Amygdala (tissue), 56 donors: ENCODE data around the gene DNAH1.

Experiments
- DNase-seq, 56 donors: peaks; one replicate each; lab custom pipeline; 2025; lab: John Stamatoyannopoulos, UW

The DNAH1 gene

DNA sequence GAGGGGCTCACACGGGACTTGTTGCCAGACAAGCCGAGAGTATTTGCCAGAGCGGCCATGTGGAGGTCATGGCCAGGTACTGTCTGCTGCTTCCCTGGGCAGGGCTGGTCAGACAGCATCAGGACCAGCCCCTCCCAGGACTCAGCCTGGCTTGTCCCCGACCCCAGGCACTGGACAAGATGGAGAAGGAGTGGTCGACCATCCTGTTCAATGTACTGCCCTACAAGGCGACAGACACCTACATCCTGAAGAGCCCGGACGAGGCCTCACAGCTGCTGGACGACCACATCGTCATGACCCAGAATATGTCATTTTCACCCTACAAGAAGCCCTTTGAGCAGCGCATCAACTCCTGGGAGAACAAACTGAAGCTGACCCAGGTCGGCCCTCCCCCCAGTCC, 38.6 kb downstream of the DNAH1 start:
- no peak for DNase-seq

DNA sequence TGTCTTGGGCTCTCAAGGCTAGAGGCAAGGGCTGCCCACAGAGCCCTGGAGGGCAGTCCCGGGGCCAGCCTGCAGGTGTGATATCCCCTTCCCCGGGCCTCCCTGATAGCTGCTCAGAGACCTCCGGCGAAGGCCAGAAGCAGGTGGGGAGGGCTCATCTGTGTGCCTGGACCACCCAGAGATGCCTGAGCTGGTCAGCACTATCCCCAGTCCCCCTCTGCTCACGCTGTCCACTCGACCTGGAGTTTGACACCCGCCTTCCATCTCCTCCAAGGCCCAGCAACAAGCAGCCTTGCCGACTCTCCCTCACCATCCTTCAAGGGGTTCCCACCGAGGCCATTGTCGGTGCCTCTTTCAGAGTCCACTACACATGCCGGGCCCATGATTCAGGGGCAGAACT, 39.4 kb downstream of the DNAH1 start:
- no peak for DNase-seq

DNA sequence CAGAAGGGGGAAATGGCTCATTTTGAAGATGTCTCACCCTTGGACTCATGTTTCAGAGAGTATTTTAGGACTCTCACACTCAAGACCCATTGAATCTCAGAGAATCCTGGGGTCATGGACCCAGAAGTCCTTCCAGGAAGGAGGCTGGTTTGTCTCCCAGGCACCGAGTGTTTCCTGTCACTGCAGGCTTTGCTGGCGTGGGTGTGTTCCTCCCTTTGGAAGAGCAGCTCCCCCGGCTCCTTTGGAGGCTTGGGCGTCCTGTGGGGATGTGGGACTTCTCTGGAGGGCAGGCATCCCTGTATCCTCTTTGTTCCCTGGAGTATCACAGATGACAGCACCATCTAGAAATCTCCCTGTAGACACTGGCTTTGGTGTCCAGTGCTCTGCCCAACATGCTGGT, 40.0 kb downstream of the DNAH1 start:
- no peak for DNase-seq

DNA sequence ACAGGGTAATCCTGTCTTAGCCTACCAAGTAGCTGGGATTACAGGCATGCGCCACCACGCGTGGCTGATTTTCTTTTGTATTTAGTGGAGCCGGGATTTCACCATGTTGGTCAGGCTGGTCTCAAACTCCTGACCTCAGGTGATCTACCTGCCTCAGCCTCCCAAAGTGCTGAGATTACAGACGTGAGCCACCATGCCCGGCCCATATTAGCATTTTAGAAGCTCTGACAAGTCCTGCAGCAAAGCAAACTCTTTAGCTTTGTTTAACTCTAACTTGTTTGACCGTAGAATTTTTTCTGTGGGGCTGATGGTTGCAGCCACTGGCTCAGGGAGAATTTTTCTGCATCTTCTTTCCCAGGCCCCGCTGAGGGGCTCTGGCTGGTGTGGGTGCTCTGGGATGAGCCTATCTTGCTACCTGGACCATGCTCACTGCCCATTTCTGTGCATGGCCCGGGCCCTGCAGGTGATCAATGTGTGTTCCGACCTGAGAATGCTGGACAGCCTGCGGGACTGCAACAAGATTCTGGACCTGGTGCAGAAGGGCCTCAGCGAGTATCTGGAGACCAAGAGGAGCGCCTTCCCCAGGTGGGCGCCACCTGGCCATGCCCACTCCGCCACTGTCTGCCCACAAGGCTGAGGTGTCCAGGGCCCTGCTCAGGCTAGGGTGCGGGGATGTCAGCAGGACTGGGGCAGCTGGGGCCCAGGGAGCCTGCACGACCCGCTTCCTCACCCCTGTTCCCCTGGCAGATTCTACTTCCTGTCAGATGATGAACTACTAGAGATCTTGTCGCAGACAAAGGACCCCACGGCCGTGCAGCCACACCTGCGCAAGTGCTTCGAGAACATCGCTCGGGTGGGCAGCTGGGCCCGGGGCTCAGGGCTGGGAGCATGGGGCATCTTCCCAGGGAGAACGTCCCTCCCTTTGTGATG, 41.3 kb downstream of the DNAH1 start:
- no peak for DNase-seq

DNA sequence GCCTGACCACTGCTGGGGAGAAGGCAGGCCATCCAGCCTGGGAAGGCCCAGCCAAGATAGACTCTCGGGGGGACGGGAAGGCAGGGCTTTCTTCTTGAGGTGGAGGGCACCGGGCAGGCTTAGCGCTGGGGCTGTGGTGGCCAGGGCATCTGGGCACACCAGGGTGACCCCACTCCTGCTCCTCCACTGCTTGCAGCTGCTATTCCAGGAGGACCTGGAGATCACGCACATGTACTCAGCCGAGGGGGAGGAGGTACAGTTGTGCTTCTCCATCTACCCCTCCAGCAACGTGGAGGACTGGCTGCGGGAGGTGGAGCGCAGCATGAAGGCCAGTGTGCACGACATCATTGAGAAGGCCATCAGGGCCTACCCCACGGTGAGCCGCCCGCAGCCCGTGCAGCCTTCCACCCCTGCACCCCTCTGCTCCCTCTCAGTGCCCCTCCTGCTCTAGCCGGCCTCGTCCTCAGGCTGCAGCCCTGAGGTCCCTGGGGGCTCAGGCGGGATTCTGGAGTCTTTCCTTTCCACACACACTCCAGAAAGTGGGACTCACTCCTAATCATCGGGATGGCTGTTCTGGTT, 42.3 kb downstream of the DNAH1 start:
- DNase-seq = no peak

DNA sequence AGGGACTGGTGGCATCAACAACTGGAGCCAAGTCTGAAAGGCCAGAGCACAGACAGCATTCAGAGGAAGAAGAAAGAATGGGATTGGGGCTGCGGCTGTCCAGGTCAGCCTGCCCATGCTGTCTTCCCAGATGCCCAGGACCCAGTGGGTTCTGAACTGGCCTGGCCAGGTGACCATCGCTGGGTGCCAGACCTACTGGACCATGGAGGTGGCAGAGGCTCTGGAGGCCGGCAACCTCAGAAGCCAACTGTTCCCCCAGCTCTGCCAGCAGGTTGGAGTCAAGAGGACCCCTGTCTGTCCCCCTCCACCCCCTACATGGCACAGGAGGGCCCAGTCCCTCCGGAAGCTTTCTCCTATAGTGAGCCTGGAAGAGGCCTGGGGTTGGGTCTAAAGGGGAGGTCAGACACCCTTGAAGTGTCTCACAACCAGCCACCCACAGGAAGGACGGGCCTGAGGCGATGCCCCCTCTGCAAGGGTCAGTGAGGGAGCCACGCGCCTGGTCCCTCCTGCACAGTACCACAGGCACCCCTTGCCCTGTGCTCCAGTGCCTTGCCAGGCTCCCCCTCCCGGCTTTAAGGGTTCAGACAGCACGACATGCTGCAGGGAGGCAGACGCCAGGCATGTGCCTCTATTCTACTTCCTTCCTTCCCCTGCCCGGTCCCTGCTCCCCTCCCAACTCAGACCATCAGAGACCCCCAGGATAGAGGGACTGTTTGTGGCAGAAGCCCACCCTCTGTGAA, 43.2 kb downstream of the DNAH1 start:
- DNase-seq = no peak

DNA sequence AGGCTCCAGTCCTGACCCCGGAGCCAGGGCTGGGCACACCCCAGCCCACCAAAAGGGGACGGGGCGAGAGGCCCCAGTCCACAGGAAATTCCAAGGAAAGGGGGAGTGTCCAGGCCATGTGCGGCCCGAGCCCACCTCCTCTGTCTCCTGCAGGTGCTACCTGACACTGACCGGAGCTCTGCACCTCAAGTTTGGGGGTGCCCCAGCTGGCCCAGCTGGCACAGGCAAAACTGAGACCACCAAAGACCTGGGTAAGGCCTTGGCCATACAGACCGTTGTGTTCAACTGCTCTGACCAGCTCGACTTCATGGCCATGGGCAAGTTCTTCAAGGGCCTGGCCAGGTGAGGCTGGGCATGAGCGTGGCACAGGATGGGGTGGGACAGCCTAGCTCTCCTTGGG, 44.9 kb downstream of the DNAH1 start:
- no peak for DNase-seq

DNA sequence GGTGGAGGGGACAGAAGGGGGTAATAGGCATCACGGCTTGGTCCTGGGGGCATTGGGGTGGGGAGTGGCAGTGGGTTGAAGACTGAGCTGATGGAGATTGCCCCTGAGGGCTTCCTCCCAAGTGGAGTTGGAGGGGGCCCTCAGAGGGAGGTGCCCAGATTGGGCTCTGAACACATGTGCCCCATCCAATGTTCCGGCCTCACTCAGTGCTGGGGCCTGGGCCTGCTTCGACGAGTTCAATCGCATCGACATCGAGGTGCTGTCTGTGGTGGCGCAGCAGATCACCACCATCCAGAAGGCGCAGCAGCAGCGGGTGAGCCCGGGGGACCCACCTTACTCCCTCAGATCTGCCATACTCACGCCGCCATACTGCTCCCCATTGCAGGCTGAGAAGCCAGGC, 45.3 kb downstream of the DNAH1 start:
- no peak for DNase-seq

DNA sequence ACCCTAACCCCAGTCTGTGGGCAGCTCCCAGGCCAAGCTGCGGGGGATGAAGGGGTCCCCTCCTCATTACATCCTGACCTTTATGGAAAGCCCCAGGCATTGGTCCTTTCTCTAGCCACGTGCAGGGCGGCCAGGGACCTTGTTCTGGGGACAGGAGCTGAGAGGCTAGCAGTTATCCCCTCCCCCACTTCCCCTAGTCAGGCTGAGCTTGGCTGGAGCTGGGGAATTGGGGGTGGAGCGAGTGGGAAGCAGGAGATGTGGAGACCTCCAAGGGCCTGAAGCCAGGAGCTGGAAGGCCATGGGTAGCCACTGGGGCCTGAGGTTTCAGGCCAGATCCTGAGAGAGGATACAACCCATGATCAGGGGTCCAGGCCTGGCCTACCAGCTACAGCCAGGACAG, 45.8 kb downstream of the DNAH1 start:
- no peak for DNase-seq

DNA sequence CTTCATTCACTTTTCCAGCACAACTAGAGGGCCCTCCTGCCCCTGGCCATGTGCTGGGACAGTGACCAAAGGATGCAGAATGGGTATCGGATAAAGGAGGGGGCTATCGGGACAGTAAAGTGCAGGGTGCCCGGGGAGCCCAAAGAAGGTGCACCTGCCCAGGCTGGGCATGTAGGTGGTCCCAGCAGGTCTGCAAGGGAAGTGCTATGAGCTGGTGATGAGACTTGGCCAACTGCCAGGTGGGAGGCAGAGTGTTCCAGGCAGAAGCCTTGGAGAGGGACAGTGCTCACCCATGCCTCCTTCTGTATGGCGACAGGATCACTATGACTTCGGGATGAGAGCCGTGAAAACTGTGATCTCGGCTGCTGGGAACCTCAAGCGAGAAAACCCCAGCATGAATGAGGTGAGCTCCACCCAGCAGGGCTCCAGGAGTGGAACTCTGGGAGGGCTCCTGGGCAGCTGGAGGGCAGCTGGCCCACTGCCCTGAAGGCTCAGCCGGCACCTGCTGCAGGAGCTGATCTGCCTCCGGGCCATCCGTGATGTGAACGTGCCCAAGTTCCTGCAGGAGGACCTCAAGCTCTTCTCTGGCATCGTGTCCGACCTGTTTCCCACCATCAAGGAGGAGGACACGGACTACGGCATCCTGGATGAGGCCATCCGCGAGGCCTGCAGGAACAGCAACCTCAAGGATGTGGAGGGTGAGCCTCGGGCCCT, 48.4 kb downstream of the DNAH1 start:
- peak in 1 of 56 donors; percentile 7 for DNase-seq

DNA sequence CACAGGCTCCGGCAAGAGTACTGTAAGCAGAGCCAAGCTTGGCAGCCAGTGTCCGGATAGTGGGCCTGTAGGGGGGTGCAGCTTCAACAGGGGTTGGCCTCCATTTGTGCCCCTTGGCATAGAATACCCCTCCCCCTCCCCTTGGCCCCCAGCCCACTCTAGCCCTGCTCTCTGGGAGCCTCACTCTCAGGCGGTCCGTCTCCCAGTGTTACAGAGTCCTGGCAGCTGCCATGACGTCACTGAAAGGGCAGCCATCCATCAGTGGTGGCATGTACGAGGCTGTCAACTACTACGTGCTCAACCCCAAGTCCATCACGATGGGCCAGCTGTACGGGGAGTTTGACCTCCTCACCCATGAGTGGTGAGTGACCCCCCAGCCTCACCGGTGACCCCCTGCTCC, 50.4 kb downstream of the DNAH1 start:
- DNase-seq = peak in 48 of 56 donors; percentile 4 to 88 (median 58)

DNA sequence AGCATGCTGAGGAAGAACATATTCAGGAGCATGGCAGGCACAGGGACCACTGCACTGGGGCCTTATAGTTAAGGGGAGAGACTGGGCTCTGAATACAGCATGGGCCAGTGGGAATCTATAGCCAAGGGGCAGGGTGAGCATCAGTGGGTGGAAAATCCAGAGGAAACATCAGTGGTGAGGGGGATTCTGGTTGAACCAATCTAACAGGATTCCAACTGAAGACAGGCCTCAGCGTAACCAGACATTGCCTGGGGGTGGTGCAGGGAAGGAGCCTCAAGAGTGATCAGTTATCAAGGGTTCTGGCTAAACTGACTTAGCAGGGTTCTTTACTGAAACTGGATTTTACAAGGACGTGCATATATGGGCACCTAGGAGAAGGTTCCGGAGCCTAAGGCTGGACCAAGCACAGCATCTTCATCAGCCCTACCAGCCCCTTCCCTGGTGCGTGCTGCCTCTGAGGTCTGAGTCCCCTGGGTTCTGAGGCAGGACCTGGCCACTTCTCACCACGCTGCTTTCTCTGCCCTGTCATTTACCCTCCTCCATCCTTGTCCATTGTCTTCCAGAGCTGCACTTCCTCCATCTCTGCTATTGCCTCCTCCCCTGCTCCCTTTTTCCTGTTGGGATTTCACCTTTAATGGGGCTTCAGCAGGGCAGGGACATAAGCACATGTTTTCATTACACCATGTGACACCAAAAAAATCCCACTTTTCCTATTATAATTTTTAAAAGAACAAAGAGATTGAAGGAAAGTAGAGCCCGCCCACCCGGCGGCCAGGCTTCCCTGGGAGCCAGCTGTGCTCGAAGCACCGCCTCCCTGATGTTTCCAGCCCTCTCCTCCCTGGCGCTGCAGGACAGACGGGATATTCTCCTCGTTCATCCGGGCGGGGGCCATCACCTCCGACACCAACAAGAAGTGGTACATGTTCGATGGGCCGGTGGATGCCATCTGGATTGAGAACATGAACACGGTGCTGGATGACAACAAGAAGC, 52.1 kb downstream of the DNAH1 start:
- DNase-seq = peak in 36 of 56 donors; percentile 7 to 70 (median 41)

DNA sequence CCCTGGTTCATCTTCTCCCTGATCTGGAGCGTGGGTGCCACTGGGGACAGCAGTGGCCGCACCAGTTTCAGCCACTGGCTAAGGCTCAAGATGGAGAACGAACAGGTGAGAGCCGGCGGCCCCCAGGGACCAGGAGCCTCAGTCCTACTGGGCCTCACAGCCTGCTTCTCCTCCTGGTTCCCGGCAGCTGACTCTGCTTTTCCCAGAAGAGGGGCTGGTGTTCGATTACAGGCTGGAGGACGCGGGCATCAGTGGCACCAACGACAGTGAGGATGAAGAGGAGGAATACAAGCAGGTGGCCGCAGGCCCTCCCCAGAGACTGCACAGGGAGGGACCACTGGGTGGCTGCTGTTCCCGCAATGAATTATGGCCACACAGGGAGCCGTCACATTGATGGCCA, 54.4 kb downstream of the DNAH1 start:
- no peak for DNase-seq

DNA sequence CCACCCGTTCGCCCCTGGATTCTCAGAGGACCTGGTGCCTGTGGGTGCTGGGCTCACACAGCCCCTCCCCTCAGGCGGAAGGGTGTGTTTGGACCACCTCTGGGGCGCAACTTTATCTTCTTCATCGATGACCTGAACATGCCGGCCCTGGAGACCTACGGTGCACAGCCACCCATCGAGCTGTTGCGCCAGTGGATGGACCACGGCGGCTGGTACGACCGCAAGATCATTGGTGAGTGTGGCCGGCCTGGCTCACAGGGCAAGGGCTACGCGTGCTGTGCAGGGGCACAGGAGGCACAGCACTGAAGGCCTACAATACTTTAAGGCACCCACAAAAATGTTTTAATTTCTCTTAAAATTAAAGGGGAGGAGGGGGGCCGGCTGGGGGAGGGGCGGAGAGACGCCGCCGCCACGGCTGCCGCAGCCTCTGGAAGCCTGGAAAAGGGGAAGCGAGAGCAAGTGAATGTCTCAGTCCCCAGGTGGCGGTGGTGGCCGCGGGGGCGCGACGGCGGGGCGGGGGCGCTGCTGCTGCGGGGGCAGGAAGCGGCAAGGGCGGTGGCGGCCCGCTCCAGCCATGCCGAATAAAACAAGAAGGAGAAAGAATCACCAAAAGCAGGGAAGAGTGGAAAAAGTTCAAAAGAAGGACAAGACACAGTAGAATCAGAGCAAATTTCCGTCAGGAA, 56.8 kb downstream of the DNAH1 start:
- DNase-seq = peak in 7 of 56 donors; percentile 6 to 34 (median 16)

DNA sequence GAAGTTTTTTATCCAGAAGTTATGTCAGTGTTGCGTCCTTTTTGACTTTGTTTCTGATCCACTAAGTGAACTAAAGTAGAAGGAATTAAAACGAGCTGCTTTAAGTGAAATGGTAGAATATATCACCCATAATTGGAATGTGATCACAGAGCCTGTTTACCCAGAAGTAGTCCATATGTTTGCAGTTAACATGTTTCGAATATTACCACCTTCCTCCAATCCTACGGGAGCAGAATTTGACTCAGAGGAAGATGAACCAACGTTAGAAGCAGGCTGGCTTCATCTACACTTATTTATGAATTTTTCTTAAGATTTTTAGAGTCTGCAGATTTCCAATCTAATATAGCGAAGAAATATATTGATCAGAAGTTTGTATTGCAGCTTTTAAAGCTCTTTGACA, 57.6 kb downstream of the DNAH1 start:
- no peak for DNase-seq

DNA sequence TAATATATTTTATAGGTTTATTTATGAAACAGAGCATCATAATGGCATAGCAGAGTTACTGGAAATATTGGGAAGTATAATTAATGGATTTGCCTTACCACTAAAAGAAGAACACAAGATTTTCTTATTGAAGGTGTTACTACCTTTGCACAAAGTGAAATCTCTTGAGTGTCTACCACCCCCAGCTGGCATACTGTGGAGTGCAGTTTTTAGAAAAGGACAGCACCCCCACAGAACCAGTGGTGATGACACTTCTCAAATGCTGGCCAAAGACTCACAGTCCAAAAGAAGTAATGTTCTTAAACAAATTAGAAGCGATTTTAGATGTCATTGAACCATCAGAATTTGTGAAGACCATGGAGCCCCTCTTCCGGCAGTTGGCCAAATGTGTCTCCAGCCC, 58.1 kb downstream of the DNAH1 start:
- no peak for DNase-seq

DNA sequence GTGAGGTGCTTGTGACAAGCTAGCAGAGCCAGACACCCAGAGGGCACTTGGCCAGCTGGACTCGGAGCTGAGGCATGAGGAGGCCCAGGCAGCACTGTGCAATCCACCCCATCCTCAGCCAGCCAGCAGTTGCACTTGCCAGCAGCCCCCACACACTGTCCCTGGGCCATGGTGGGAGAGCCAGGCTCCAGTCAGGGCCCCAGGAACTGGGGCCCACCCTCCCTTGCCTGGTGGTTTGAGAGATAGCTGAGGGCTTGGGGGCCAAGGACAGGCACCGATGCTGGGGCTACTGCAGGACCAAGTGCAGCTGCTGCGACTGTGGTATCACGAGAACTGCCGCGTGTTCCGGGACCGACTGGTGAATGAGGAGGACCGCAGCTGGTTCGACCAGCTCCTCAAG, 63.5 kb downstream of the DNAH1 start:
- peak in 10 of 56 donors; percentile 5 to 46 (median 29) for DNase-seq

DNA sequence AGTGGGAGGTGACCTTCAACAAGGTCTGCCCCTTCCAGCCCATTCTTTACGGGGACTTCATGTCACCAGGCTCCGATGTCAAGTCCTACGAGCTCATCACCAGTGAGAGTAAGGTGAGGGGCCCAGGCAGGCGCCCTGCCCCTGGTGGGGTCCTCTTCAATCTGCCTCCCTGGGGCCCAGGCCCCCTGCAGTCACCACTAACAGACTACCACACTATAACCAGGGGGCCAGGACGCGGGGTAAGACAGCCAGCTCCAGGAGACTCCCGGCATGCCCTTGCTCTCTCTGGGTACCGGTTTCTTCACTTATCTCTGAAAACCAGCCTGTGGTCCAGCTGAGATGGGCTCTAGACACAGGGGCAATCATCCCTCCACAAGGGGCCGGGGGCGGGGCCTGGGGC, 63.9 kb downstream of the DNAH1 start:
- DNase-seq = no peak

DNA sequence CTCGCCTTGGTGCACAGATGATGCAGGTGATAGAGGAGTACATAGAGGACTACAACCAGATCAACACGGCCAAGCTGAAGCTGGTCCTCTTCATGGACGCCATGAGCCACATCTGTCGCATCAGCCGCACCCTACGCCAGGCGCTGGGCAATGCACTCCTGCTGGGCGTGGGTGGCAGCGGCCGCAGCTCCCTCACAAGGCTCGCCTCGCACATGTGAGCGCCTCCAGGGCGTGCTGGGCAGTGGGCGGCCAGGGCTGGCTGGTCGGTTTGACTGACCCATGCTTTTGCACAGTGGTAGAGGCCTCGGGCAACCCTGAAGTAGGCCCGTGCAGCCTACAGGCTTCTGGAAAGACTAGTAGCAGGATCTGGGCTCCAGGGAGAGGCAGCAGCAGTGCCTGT, 65.5 kb downstream of the DNAH1 start:
- no peak for DNase-seq
